GM12878 (cell line): ENCODE measurements around the gene RIMBP2. TPM values are rescaled to one million over a fixed set of nuclear protein-coding genes. Genes with fewer than 3 reads are reported as not detected.

Source experiments
- ATAC-seq: fragments of 200-7000 bp; cut with Tn5 transposase; 3 replicates; pipeline ENCODE4 v1.9.1; 2020; ENCODE audit warnings: mild to moderate bottlenecking, moderate library complexity
- BruUV-seq: library from RNA; stranded (reverse); fragments of 400-500 nt; replicated peaks from 2 replicates; lab custom pipeline; 2021; lab: Mats Ljungman, UMichigan
- CTCF ChIA-PET: fragments of 300-600 bp; sonication (Branson Sonifier 250); formaldehyde crosslinking; extraction: SDS; loops from one replicate; lab custom pipeline; 2021; ENCODE audit warnings: inconsistent platforms; lab: Yijun Ruan, JAX
- POLR2A ChIA-PET: fragments of 350-600 bp; formaldehyde crosslinking; extraction: SDS; loops from one replicate; lab custom pipeline; 2021; ENCODE audit warnings: inconsistent platforms; lab: Charles Lee
- RAD21 ChIA-PET: fragments of 300-600 bp; sonication (Branson Sonifier 250); formaldehyde crosslinking; loops from one replicate; lab custom pipeline; 2023; ENCODE audit warnings: antibody characterized with exemption; ENCODE audit not compliant: unreplicated experiment; lab: Charles Lee
- SMC1A ChIA-PET: fragments of 300-600 bp; sonication (Branson Sonifier 250); formaldehyde crosslinking; loops from one replicate; lab custom pipeline; 2023; ENCODE audit not compliant: unreplicated experiment, uncharacterized antibody; lab: Charles Lee
- DNase-seq: peaks from one replicate; pipeline ENCODE4 v3.0.0-alpha.2; 2011; ENCODE audit warnings: low read depth, low spot score
- FAIRE-seq: peaks from 3 replicates; lab custom pipeline; 2011; peaks lifted over from hg19 to GRCh38; lab: Jason Lieb, UNC
- H2AFZ ChIP-seq: 2 replicates; pipeline ENCODE4 v1.6.0; 2011; ENCODE audit warnings: low read depth, low read length, control low read depth; ENCODE audit not compliant: control insufficient read depth
- H3K27ac ChIP-seq: 2 replicates; pipeline ENCODE4 v1.5.1; 2011; ENCODE audit warnings: control low read depth; ENCODE audit not compliant: control insufficient read depth, insufficient read depth
- H3K27me3 ChIP-seq, 2 experiments: replicated peaks in 1 of 2; 2 replicates each; pipeline versions ENCODE4 v1.6.0 to v1.6.1; 2011; ENCODE audit warnings: low read length in 1 of 2; ENCODE audit not compliant: control insufficient read depth in 2 of 2, insufficient read depth in 2 of 2
- H3K36me3 ChIP-seq, 2 experiments: 2 replicates each; pipeline ENCODE4 v1.5.1; 2011; ENCODE audit warnings: low read length in 1 of 2; ENCODE audit not compliant: control insufficient read depth in 2 of 2, insufficient read depth in 2 of 2
- H3K4me1 ChIP-seq: 2 replicates; pipeline ENCODE4 v1.6.1; 2011; ENCODE audit warnings: mild to moderate bottlenecking, low read length, moderate library complexity, mixed read lengths; ENCODE audit not compliant: control insufficient read depth, insufficient read depth
- H3K4me2 ChIP-seq: 2 replicates; pipeline ENCODE4 v1.6.0; 2011; ENCODE audit warnings: control low read depth; ENCODE audit not compliant: control insufficient read depth, insufficient read depth
- H3K4me3 ChIP-seq: fragments of 200-600 bp; sonication (generic); 2 replicates; pipeline ENCODE4 v1.5.1; 2016
- H3K79me2 ChIP-seq: 2 replicates; pipeline ENCODE4 v1.6.0; 2011; ENCODE audit warnings: low read length; ENCODE audit not compliant: control insufficient read depth, insufficient read depth
- H3K9ac ChIP-seq: 2 replicates; pipeline ENCODE4 v1.8.0; 2011; ENCODE audit warnings: low read length, control low read depth, mixed read lengths; ENCODE audit not compliant: control insufficient read depth, insufficient read depth
- H3K9me3 ChIP-seq: replicated peaks from 3 replicates; pipeline ENCODE4 v1.5.1; 2011; ENCODE audit warnings: mild to moderate bottlenecking, low read length; ENCODE audit not compliant: control insufficient read depth, insufficient read depth
- H4K20me1 ChIP-seq: 2 replicates; pipeline ENCODE4 v1.6.0; 2011; ENCODE audit not compliant: control insufficient read depth, insufficient read depth
- BRCA1 ChIP-seq: IDR thresholded peaks from 2 replicates; pipeline ENCODE4 v1.6.1; 2011; ENCODE audit warnings: low read depth, low read length, improper control_type of control experiment
- E4F1 ChIP-seq: fragments of 450-650 bp; IDR thresholded peaks from 2 replicates; pipeline ENCODE4 v1.6.1; 2018; ENCODE audit warnings: borderline replicate concordance, mild to moderate bottlenecking; ENCODE audit not compliant: partially characterized antibody
- ESRRA ChIP-seq: IDR thresholded peaks from 2 replicates; pipeline ENCODE4 v1.6.1; 2012; ENCODE audit warnings: mild to moderate bottlenecking, low read length, improper control_type of control experiment
- HDAC6 ChIP-seq: fragments of 200-600 bp; sonication (generic); IDR thresholded peaks from one replicate; pipeline ENCODE4 v1.8.0; 2017; ENCODE audit warnings: antibody characterized with exemption; ENCODE audit not compliant: unreplicated experiment
- JUND ChIP-seq: IDR thresholded peaks from 2 replicates; pipeline ENCODE4 v1.6.1; 2012; ENCODE audit warnings: low read depth, mild to moderate bottlenecking, low read length, improper control_type of control experiment, moderate library complexity
- NR2C2 ChIP-seq: IDR thresholded peaks from 2 replicates; pipeline ENCODE4 v1.6.1; 2011; ENCODE audit warnings: borderline replicate concordance, low read depth; ENCODE audit not compliant: control insufficient read depth, insufficient read length
- PBX3 ChIP-seq: IDR thresholded peaks from 2 replicates; pipeline ENCODE4 v1.6.1; 2011; ENCODE audit warnings: mild to moderate bottlenecking, low read depth, low read length, moderate library complexity; ENCODE audit not compliant: insufficient replicate concordance
- RAD51 ChIP-seq: fragments of 450-650 bp; IDR thresholded peaks from 2 replicates; pipeline ENCODE4 v1.6.1; 2016; ENCODE audit warnings: moderate library complexity, mild to moderate bottlenecking, inconsistent platforms
- RCOR1 ChIP-seq: conservative IDR thresholded peaks from 2 replicates; pipeline ENCODE4 v1.6.1; 2012; ENCODE audit warnings: low read depth, low read length, improper control_type of control experiment
- SPI1 ChIP-seq: IDR thresholded peaks from 2 replicates; pipeline ENCODE4 v1.6.1; 2011; ENCODE audit warnings: low read depth, mild to moderate bottlenecking, low read length, moderate library complexity, borderline replicate concordance; ENCODE audit not compliant: insufficient read depth
- TARDBP ChIP-seq: IDR thresholded peaks from 2 replicates; pipeline ENCODE4 v1.6.1; 2016; ENCODE audit warnings: borderline replicate concordance
- YY1 ChIP-seq: IDR thresholded peaks from 2 replicates; pipeline ENCODE4 v1.6.1; 2011; ENCODE audit warnings: low read depth, mild to moderate bottlenecking, low read length
- ZNF207 ChIP-seq: fragments of 450-650 bp; IDR thresholded peaks from 2 replicates; pipeline ENCODE4 v1.6.1; 2014; ENCODE audit warnings: antibody characterized with exemption, mild to moderate bottlenecking, borderline replicate concordance
- WGBS: methylation state at CpG from one replicate; pipeline ENCODE4 v1.1.6; 2016; ENCODE audit warnings: low lambda C conversion rate; ENCODE audit not compliant: insufficient replicate concordance, insufficient coverage; ENCODE audit errors: missing lambda C conversion rate; 5-methylcytosine and 5-hydroxymethylcytosine counted together
- in situ Hi-C: fragments of 300-500 bp; cut with MboI; formaldehyde crosslinking; loops from 9 replicates; pipeline ENCODE4 v1.14.3; 2018; ENCODE audit warnings: mixed read lengths
- intact Hi-C: fragments of 100-400 bp; cut with micrococcal nuclease; formaldehyde crosslinking; loops from one replicate; pipeline ENCODE4 v1.14.2; 2022; ENCODE audit not compliant: unreplicated experiment
- polyA plus RNA-seq, 11 experiments: library from polyadenylated mRNA; depleted of rRNA in 4 of 11; unstranded in 6 of 11; stranded (reverse) in 5 of 11; fragments of >200 nt; fragmentation: Nextera tagmentation in 4 of 11; fragmentation: Illumina TruSeq in 1 of 11; extraction: Ambion mirVana in 4 of 11; extraction: Trizol in 1 of 11; gene quantifications; 1 replicate in 1 of 11; 2 replicates in 10 of 11; pipeline versions ENCODE4 v1.2.1 to v1.2.3, GENCODE V29; 2011 to 2016; ENCODE audit warnings: inconsistent platforms in 2 of 11, missing spikeins in 2 of 11, low read depth in 1 of 11
- total RNA-seq, 4 experiments: library from RNA; depleted of rRNA in 3 of 4; stranded (reverse); fragments of >200 nt in 3 of 4; fragmentation: Illumina TruSeq in 1 of 4; extraction: Trizol in 1 of 4; gene quantifications; 2 replicates each; pipeline versions ENCODE4 v1.2.1 to v1.2.3, GENCODE V29; 2013 to 2021

The RIMBP2 gene
- total and polyA plus RNA-seq, 10 of the 15 experiments (the other 5 are each of a cell fraction or from before 2014, with no cell fraction given): 0.04 to 2.9 (median 0.07) TPM; not detected in 1

GRCh38 chr12:130698106-130698505 lies 18.0 kb downstream of the RIMBP2 start:
- 62% methylated on average over 8 of the region's 8 CpGs for WGBS
- in situ Hi-C loops (no loop called here), intact Hi-C loops (no loop called here)
- Histone ChIP-seq H2AFZ (no peak overlapping the region), H3K36me3 (no peaks in the 10 kb centered on the region), H3K27me3 (no peaks in the 10 kb centered on the region), H3K9me3 (no peaks in the 10 kb centered on the region; the same call in 2 of the 3 replicates), H3K4me2 (no peak overlapping the region), H3K79me2 (no peaks in the 10 kb centered on the region; the same call in 1 of the 2 replicates), H3K27ac (no peak overlapping the region), H4K20me1 (no peaks in the 10 kb centered on the region), H3K4me1 (no peaks in the 10 kb centered on the region), H3K4me3 (no peak overlapping the region), H3K9ac (no peak overlapping the region)
- RAD21 ChIA-PET: no interaction called here
- no peak for TF ChIP-seq BRCA1
- TF ChIP-seq NR2C2: no peak
- no peak for TF ChIP-seq YY1
- TF ChIP-seq ESRRA: no peak
- no peak for TF ChIP-seq ZNF207
- no peak for TF ChIP-seq SPI1
- TF ChIP-seq RAD51: no peak
- TF ChIP-seq HDAC6: no peak
- TF ChIP-seq PBX3: no peak
- TF ChIP-seq TARDBP: no peak
- TF ChIP-seq RCOR1: no peak
- no peak for TF ChIP-seq E4F1
- TF ChIP-seq JUND: no peak
- CTCF ChIA-PET: no interaction called here
- FAIRE-seq (no peak), ATAC-seq (no peak), DNase-seq (no peak)
- no TSS peak for BruUV-seq
- POLR2A ChIA-PET: no interaction called here
- SMC1A ChIA-PET: interaction anchor here (0.8 kb wide), 1 partner anchor 17 kb away, joined by 3 read pairs; no protein-coding TSS in a partner anchor
